Hematopoietic multipotent progenitor cell treated with erythropoietin and hydrocortisone succinate and interleukin-3 and kit ligand, for 6 days (in vitro differentiated cells): Measurements from ENCODE around the gene TBC1D22A.

Experiments used
- DNase-seq: peaks from one replicate; pipeline ENCODE4 v3.0.0-alpha.2; 2015

The TBC1D22A gene

GRCh38 chr22:46893281-46894020 lies 131.0 kb downstream of the TBC1D22A start:
- no peak for DNase-seq

- DNase-seq = no peak
These were observed 131.7 kb downstream of the TBC1D22A start for GRCh38 chr22:46894081-46894671.

- DNase-seq = no peak
These were observed 132.6 kb downstream of the TBC1D22A start for GRCh38 chr22:46894851-46895640.

GRCh38 chr22:46895753-46896152 lies 133.3 kb downstream of the TBC1D22A start:
- DNase-seq = peak; percentile 67

GRCh38 chr22:46896166-46896565 lies 133.7 kb downstream of the TBC1D22A start:
- DNase-seq = no peak

GRCh38 chr22:46896568-46897245 lies 134.3 kb downstream of the TBC1D22A start:
- DNase-seq = no peak

- DNase-seq = peak; percentile 35
These were observed 134.8 kb downstream of the TBC1D22A start for GRCh38 chr22:46897246-46897623.

- DNase-seq = peak; percentile 14
These were observed 138.1 kb downstream of the TBC1D22A start for GRCh38 chr22:46900549-46900948.

GRCh38 chr22:46902436-46902835 lies 140.0 kb downstream of the TBC1D22A start:
- DNase-seq = no peak

- no peak for DNase-seq
These were observed 140.8 kb downstream of the TBC1D22A start for GRCh38 chr22:46902998-46903916.

GRCh38 chr22:46905415-46905814 lies 143.0 kb downstream of the TBC1D22A start:
- no peak for DNase-seq

GRCh38 chr22:46905834-46906233 lies 143.4 kb downstream of the TBC1D22A start:
- no peak for DNase-seq

GRCh38 chr22:46906326-46907045 lies 144.0 kb downstream of the TBC1D22A start:
- DNase-seq = no peak

- no peak for DNase-seq
These were observed 145.1 kb downstream of the TBC1D22A start for GRCh38 chr22:46907241-46908215.

GRCh38 chr22:46908641-46909107 lies 146.2 kb downstream of the TBC1D22A start:
- DNase-seq = no peak

- DNase-seq = no peak
These were observed 147.0 kb downstream of the TBC1D22A start for GRCh38 chr22:46909237-46910030.

- DNase-seq = no peak
These were observed 148.2 kb downstream of the TBC1D22A start for GRCh38 chr22:46910624-46911023.

- DNase-seq = no peak
These were observed 148.9 kb downstream of the TBC1D22A start for GRCh38 chr22:46911346-46911745.

GRCh38 chr22:46913351-46913750 lies 150.9 kb downstream of the TBC1D22A start:
- no peak for DNase-seq
